Motor neuron (in vitro differentiated cells): ENCODE results near the gene OR7A5. TPM values are rescaled to one million over a fixed set of nuclear protein-coding genes. Genes with fewer than 3 reads are reported as not detected.
"Not testable (repeated sequence)": the region's sequence is repeated elsewhere in the genome, so short reads cannot be mapped to it uniquely, and the experiment has no call there.

Source experiments
- ATAC-seq, 8 experiments: fragments of 200-7000 bp; cut with Tn5 transposase; replicated peaks in 6 of 8; 2 replicates each; pipeline ENCODE4 v1.8.0; 2021; ENCODE audit warnings: mild to moderate bottlenecking in 8 of 8, moderate library complexity in 8 of 8
- H3K27ac ChIP-seq, 2 donors: fragments of 250-450 bp; sonication (Bioruptor Pico); 2 replicates each; pipeline ENCODE4 v1.9.0; 2021; ENCODE audit warnings: antibody characterized with exemption in 2 of 2, mild to moderate bottlenecking in 2 of 2, moderate library complexity in 1 of 2
- H3K4me1 ChIP-seq, 2 donors: fragments of 250-450 bp; sonication (Bioruptor Pico); replicated peaks in 1 of 2; 2 replicates each; pipeline ENCODE4 v1.6.1; 2021; ENCODE audit warnings: antibody characterized with exemption in 2 of 2, mild to moderate bottlenecking in 2 of 2, moderate library complexity in 1 of 2
- H3K4me3 ChIP-seq, 5 donors: fragments of 250-450 bp; sonication (Bioruptor Pico); 2 replicates each; pipeline ENCODE4 v1.9.0; 2021; ENCODE audit warnings: antibody characterized with exemption in 5 of 5, mild to moderate bottlenecking in 5 of 5, moderate library complexity in 4 of 5
- WGBS, 10 experiments: fragments of 450-650 bp; shearing (Covaris generic); methylation state at CpG; one replicate each; pipeline ENCODE4 v1.0.0; 2022; 5-methylcytosine and 5-hydroxymethylcytosine counted together
- in situ Hi-C, 9 experiments: fragments of 400-800 bp; cut with MboI; loops; one replicate each; pipeline ENCODE4 v1.15.0; 2021; ENCODE audit warnings: low sequenced_read_pairs in 9 of 9, low pct_unique_long_range_greater_than_20kb in 2 of 9; ENCODE audit not compliant: unreplicated experiment in 9 of 9
- total RNA-seq, 8 experiments: library from RNA; unstranded; fragments of 300-600 nt; gene quantifications; 2 replicates each; pipeline versions ENCODE4 v1.2.3 to v1.2.4, GENCODE V29; 2022

The OR7A5 gene
- total RNA-seq, 8 experiments from 2014 or later: 0.05 to 1.3 (median 0.31) TPM; not detected in 3

GRCh38 chr19:14782626-14783409, 52.2 kb downstream of the OR7A5 start:
- Histone ChIP-seq H3K27ac (no peak overlapping the region), H3K4me1 (no peaks in the 10 kb centered on the region), H3K4me3 (no peak overlapping the region)
- 30 to 100% (median 87%) methylated on average over 1 to 14 of the region's 16 CpGs for WGBS, 10 experiments
- no peak for ATAC-seq
- in situ Hi-C loops: loop anchor here in 1 of 9 experiments (10.0 kb wide), 1 partner anchor 102 kb away; the partner anchor contains the start of gene OR7A17

- ATAC-seq, H3K4me3 ChIP-seq, H3K4me1 ChIP-seq, H3K27ac ChIP-seq: not testable (repeated sequence)
- 37 to 93% (median 77%) methylated on average over 5 to 15 of the region's 17 CpGs for WGBS, 10 experiments
- in situ Hi-C loops: loop anchor here in 1 of 9 experiments (10.0 kb wide), 1 partner anchor 103 kb away; the partner anchor contains the start of gene OR7A17
These were observed 53.1 kb downstream of the OR7A5 start for GRCh38 chr19:14781713-14782536.

GRCh38 chr19:14780622-14781225, 54.3 kb downstream of the OR7A5 start:
- WGBS, 10 experiments: 41 to 100% (median 68%) methylated on average over 1 to 5 of the region's 14 CpGs; no CpG with 5 or more reads in 3 of the 10 experiments
- not testable (repeated sequence) for H3K4me3 ChIP-seq, H3K27ac ChIP-seq, H3K4me1 ChIP-seq, ATAC-seq
- in situ Hi-C loops: loop anchor here in 1 of 9 experiments (10.0 kb wide), 1 partner anchor 104 kb away; the partner anchor contains the start of gene OR7A17

DNA sequence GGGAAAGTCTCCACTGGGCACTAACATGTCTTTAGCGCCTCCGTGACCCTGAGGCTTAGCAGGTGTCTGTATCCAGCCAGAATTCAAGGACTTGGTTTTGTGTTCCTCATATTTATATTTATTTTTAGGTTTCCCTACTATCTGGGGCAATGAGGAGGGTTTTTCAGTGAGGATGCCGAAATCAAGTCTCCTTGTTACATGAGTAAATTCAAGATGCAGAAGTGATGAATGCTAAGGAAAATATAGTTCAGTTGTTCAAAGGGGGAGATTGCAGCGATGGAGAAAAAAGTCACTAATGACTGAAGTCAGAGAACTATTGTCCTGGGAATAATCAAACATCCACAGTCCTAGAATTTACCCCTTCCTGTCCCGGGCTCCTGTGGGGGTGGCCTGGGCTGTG, 55.8 kb downstream of the OR7A5 start:
- Histone ChIP-seq H3K4me1 (no peaks in the 10 kb centered on the region), H3K4me3 (no peak overlapping the region), H3K27ac (no peak overlapping the region)
- no peak for ATAC-seq
- in situ Hi-C loops: no loop called here
- WGBS, 10 experiments: 9 to 50% (median 39%) methylated on average over 1 to 5 of the region's 5 CpGs; no CpG with 5 or more reads in 5 of the 10 experiments

GRCh38 chr19:14778110-14778845, 56.7 kb downstream of the OR7A5 start, which contains the start of gene ADGRE2:
Gene ADGRE2 (minus strand): TSS chr19:14778560. CDS start chr19:14776756, 1,804 bp downstream.
- WGBS, 10 experiments: 0 to 92% (median 72%) methylated on average over 1 to 8 of the region's 12 CpGs; no CpG with 5 or more reads in 1 of the 10 experiments
- H3K4me1 ChIP-seq, H3K27ac ChIP-seq, ATAC-seq, in situ Hi-C loops, H3K4me3 ChIP-seq: not testable (repeated sequence)

DNA sequence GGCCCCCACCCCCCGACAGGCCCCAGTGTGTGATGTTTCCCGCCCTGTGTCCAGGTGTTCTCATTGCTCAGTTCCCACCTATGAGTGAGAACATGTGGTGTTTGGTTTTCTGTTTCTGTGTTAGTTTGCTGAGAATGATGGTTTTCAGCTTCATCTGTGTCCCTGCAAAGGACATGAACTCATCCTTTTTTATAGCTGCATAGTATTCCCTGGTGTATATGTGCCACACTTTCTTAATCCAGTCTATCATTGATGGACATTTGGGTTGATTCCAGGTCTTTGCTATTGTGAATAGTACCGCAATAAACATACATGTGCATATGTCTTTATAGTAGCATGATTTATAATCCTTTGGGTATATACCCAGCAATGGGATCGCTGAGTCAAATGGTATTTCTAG, 57.3 kb downstream of the OR7A5 start:
- H3K4me3 ChIP-seq, H3K27ac ChIP-seq, ATAC-seq, H3K4me1 ChIP-seq, in situ Hi-C loops: not testable (repeated sequence)
- 83 to 100% methylated on average over 1 to 2 of the region's 4 CpGs; no CpG with 5 or more reads in 8 of the 10 experiments for WGBS, 10 experiments

Other genes starting within 250 kb of the OR7A5 start
- gene ADGRE3, start 160.3 kb downstream of the OR7A5 start, total RNA-seq: under 1 TPM in 1 of 8 experiments, not detected in 7; 0.13 TPM
- 10 to 100 TPM in 6 of 8 experiments, 1 to 10 TPM in 2; 9.5 to 27.8 (median 19.8) TPM for gene ZNF333, start 145.1 kb downstream of the OR7A5 start, total RNA-seq
- 1 to 10 TPM in 2 of 8 experiments, under 1 TPM in 5, not detected in 1; 0.09 to 3.7 (median 0.33) TPM for gene ADGRE2, start 56.6 kb downstream of the OR7A5 start, total RNA-seq
- gene OR7C1, start within 50 bp of the OR7A5 start, total RNA-seq: 1 to 10 TPM in 1 of 8 experiments, under 1 TPM in 7; 0.22 to 1.7 (median 0.53) TPM
- 1 to 10 TPM in 1 of 8 experiments, under 1 TPM in 2, not detected in 5; 0.09 to 1.1 (median 0.21) TPM for gene OR7A10, start 13.7 kb upstream of the OR7A5 start, total RNA-seq
- gene OR7A17, start 50.9 kb upstream of the OR7A5 start, total RNA-seq: under 1 TPM in 4 of 8 experiments, not detected in 4; 0.09 to 0.33 (median 0.23) TPM
- gene OR7C2, start 106.3 kb upstream of the OR7A5 start, total RNA-seq: not detected
- 1 to 10 TPM in 5 of 8 experiments, under 1 TPM in 2, not detected in 1; 0.31 to 9.0 (median 3.8) TPM for gene SLC1A6, start 144.7 kb upstream of the OR7A5 start, total RNA-seq
- gene CASP14, start 214.3 kb upstream of the OR7A5 start, total RNA-seq: under 1 TPM in 6 of 8 experiments, not detected in 2; 0.05 to 0.62 (median 0.24) TPM
- under 1 TPM in 6 of 8 experiments, not detected in 2; 0.04 to 0.94 (median 0.19) TPM for gene OR1I1, start 247.0 kb upstream of the OR7A5 start, total RNA-seq